ENCODE measurements around the gene KCNQ1.

DNA sequence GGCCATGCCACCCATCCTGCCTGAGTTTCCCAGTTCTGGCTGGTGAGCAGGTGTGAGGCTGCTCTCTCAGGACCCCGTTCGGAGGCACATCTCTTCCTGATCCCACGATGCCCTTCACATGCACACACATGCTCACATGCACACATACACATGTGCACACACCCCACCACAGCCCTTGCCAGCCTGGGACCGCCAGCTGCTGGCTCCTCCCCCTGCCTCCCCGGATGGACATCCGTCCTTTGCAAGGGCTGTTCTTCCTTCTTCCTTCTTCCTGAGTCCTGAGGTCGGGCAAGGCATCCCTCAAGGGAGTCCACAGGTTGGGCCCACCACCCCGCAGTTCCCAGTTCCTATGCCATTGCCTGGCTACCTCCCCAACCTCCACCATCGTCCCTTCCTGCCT, 451.2 kb downstream of the KCNQ1 start:
- TF ChIP-seq EZH2 (IDR thresholded peaks at IDR 0.05; ENCODE audit: low read depth): no peak
- TF ChIP-seq, protein P1, sequence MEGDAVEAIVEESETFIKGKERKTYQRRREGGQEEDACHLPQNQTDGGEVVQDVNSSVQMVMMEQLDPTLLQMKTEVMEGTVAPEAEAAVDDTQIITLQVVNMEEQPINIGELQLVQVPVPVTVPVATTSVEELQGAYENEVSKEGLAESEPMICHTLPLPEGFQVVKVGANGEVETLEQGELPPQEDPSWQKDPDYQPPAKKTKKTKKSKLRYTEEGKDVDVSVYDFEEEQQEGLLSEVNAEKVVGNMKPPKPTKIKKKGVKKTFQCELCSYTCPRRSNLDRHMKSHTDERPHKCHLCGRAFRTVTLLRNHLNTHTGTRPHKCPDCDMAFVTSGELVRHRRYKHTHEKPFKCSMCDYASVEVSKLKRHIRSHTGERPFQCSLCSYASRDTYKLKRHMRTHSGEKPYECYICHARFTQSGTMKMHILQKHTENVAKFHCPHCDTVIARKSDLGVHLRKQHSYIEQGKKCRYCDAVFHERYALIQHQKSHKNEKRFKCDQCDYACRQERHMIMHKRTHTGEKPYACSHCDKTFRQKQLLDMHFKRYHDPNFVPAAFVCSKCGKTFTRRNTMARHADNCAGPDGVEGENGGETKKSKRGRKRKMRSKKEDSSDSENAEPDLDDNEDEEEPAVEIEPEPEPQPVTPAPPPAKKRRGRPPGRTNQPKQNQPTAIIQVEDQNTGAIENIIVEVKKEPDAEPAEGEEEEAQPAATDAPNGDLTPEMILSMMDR (conservative IDR thresholded peaks at IDR 0.05): no peak
